Measurements from ENCODE around the gene KRTAP9-6. TPM values are rescaled to one million over a fixed set of nuclear protein-coding genes. Genes with fewer than 3 reads are reported as not detected.

Gene KRTAP9-6, protein sequence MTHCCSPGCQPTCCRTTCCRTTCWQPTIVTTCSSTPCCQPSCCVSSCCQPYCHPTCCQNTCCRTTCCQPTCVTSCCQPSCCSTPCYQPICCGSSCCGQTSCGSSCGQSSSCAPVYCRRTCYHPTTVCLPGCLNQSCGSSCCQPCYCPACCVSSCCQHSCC
- polyA plus RNA-seq (2011; rRNA removed) (not detected in 2 replicates), polyA plus RNA-seq (2017; fragmentation: RNase III; extraction: RNeasy Plus Mini Kit Qiagen cat#74134 plus additional on column Dnase treatment) (not detected in 3 replicates), polyA minus RNA-seq (2011; rRNA and poly(A)+ RNA removed) (not detected in 2 replicates)
- not detected in 2 replicates for polyA plus RNA-seq (2012; cell fraction: cytosol; rRNA removed)
- polyA plus RNA-seq (2012; cell fraction: nucleus; rRNA removed): not detected in 2 replicates

DNA sequence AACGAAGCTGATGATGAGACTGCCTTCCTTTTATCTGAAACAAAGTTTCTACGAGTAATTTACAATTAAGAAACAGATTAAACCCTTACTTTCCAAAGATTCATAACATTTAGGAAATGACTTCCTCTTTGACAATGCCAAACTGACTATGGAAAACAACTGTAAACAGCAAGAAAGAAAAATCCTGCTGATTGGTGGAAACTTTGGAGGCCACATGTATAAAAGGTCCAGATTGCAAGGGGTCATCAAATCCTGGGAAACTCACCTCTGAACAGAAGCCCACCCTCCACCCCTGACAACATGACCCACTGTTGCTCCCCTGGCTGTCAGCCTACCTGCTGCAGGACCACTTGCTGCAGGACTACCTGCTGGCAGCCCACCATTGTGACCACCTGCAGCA lies at the start of gene KRTAP9-6:
TSS of gene KRTAP9-6 (plus strand) at position 301 of the 400 bp plus-strand sequence. CDS start at position 301, 0 bp downstream.
- Histone ChIP-seq H3K4me2 (no peak within 1 kb of the TSS), H3K27ac (no peak within 1 kb of the TSS), H3K9me3 (no peaks in the 10 kb centered on the region), H3K4me1 (no peaks in the 10 kb centered on the region), H3K4me3 (no peak within 1 kb of the TSS)
- ATAC-seq (no peak), FAIRE-seq (no peak), DNase-seq (ENCODE audit: low read depth in 1 of 2, low spot score in 1 of 2) (no peak)
- 29% methylated on average over 2 of the region's 2 CpGs for WGBS (ENCODE audit: missing lambda C conversion rate)
- ChIA-PET POLR2A (no interaction called here), CTCF (interaction anchor here (1.4 kb wide), 1 partner anchor 11 kb away, joined by 4 read pairs; no protein-coding TSS in a partner anchor)
- TF ChIP-seq, protein P1, sequence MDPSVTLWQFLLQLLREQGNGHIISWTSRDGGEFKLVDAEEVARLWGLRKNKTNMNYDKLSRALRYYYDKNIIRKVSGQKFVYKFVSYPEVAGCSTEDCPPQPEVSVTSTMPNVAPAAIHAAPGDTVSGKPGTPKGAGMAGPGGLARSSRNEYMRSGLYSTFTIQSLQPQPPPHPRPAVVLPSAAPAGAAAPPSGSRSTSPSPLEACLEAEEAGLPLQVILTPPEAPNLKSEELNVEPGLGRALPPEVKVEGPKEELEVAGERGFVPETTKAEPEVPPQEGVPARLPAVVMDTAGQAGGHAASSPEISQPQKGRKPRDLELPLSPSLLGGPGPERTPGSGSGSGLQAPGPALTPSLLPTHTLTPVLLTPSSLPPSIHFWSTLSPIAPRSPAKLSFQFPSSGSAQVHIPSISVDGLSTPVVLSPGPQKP (IDR thresholded peaks at IDR 0.05; ENCODE audit: low read depth, low read length): no peak
- TF ChIP-seq JUN (IDR thresholded peaks at IDR 0.05): no peak
- TF ChIP-seq NFE2L2 (conservative IDR thresholded peaks at IDR 0.05; ENCODE audit: low read length): no peak
- TF ChIP-seq NR3C1 (IDR thresholded peaks at IDR 0.05): no peak
- no peak for TF ChIP-seq RNF2 (IDR thresholded peaks at IDR 0.05; ENCODE audit: borderline replicate concordance, low read depth)
- TF ChIP-seq HOXA7 (CRISPR knock-in tag; IDR thresholded peaks at IDR 0.05): no peak
- TF ChIP-seq HDAC2 (IDR thresholded peaks at IDR 0.05): no peak
- TF ChIP-seq, protein P2, sequence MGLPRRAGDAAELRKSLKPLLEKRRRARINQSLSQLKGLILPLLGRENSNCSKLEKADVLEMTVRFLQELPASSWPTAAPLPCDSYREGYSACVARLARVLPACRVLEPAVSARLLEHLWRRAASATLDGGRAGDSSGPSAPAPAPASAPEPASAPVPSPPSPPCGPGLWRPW (IDR thresholded peaks at IDR 0.05): no peak
- no peak for TF ChIP-seq JUNB (IDR thresholded peaks at IDR 0.05)
- TF ChIP-seq, protein P3, sequence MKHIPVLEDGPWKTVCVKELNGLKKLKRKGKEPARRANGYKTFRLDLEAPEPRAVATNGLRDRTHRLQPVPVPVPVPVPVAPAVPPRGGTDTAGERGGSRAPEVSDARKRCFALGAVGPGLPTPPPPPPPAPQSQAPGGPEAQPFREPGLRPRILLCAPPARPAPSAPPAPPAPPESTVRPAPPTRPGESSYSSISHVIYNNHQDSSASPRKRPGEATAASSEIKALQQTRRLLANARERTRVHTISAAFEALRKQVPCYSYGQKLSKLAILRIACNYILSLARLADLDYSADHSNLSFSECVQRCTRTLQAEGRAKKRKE (CRISPR knock-in tag; IDR thresholded peaks at IDR 0.05; ENCODE audit: low read depth): no peak
- TF ChIP-seq, protein P4, sequence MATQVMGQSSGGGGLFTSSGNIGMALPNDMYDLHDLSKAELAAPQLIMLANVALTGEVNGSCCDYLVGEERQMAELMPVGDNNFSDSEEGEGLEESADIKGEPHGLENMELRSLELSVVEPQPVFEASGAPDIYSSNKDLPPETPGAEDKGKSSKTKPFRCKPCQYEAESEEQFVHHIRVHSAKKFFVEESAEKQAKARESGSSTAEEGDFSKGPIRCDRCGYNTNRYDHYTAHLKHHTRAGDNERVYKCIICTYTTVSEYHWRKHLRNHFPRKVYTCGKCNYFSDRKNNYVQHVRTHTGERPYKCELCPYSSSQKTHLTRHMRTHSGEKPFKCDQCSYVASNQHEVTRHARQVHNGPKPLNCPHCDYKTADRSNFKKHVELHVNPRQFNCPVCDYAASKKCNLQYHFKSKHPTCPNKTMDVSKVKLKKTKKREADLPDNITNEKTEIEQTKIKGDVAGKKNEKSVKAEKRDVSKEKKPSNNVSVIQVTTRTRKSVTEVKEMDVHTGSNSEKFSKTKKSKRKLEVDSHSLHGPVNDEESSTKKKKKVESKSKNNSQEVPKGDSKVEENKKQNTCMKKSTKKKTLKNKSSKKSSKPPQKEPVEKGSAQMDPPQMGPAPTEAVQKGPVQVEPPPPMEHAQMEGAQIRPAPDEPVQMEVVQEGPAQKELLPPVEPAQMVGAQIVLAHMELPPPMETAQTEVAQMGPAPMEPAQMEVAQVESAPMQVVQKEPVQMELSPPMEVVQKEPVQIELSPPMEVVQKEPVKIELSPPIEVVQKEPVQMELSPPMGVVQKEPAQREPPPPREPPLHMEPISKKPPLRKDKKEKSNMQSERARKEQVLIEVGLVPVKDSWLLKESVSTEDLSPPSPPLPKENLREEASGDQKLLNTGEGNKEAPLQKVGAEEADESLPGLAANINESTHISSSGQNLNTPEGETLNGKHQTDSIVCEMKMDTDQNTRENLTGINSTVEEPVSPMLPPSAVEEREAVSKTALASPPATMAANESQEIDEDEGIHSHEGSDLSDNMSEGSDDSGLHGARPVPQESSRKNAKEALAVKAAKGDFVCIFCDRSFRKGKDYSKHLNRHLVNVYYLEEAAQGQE (IDR thresholded peaks at IDR 0.05): no peak
- no peak for TF ChIP-seq TFCP2L1 (CRISPR knock-in tag; IDR thresholded peaks at IDR 0.05)
- no peak for TF ChIP-seq EP300 (IDR thresholded peaks at IDR 0.05)
- no peak for TF ChIP-seq POLR2A (IDR thresholded peaks at IDR 0.05; ENCODE audit: low read length)
- TF ChIP-seq RAD21 (conservative IDR thresholded peaks at IDR 0.05 in 1 of 2, IDR thresholded peaks at IDR 0.05 in 1 of 2): no peak
- no peak for TF ChIP-seq RARB (CRISPR knock-in tag; IDR thresholded peaks at IDR 0.05)
- TF ChIP-seq HEYL (CRISPR knock-in tag; IDR thresholded peaks at IDR 0.05): no peak
- TF ChIP-seq EHF (CRISPR knock-in tag; IDR thresholded peaks at IDR 0.05): no peak
- no peak for TF ChIP-seq MYC (IDR thresholded peaks at IDR 0.05; ENCODE audit: borderline replicate concordance, low read length)
- no peak for TF ChIP-seq CEBPB (IDR thresholded peaks at IDR 0.05)

DNA sequence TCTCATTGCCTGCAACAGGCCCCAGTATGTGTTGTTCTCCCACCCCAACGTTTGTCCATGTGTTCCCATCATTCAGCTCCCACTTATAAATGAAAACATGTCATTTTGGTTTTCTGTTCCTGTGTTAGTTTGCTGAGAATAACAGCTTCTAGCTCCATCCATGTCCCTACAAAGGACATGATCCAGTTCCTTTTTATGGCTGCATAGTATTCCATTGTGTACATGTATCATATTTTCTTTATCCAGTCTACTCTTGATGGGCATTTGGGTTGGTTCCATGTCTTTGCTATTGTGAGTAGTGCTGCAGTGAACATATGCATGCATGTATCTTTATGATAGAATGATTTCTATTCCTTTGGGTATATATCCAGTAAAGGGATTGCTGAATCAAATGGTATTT lies 49.5 kb upstream of the KRTAP9-6 start:
- Histone ChIP-seq H3K4me2 (no peak overlapping the region), H3K9me3 (peaks cover 6% of the 10 kb centered on the region; the same call in 1 of the 3 replicates), H3K4me3 (no peak overlapping the region), H3K27ac (no peak overlapping the region), H3K4me1 (peaks cover 24% of the 10 kb centered on the region)
- WGBS (ENCODE audit: missing lambda C conversion rate): 78% methylated on average over 1 of the region's 1 CpG
- DNase-seq (ENCODE audit: low read depth in 1 of 2, low spot score in 1 of 2) (no peak), ATAC-seq (no peak), FAIRE-seq (peak; percentile 32)
- CTCF ChIA-PET: interaction anchor here (1.1 to 1.3 kb wide), 2 partner anchors 28 to 333 kb away, joined by 3 read pairs; no protein-coding TSS in a partner anchor
- no peak for TF ChIP-seq MAFK (IDR thresholded peaks at IDR 0.05; ENCODE audit: partially characterized antibody)
- no peak for TF ChIP-seq RCOR1 (IDR thresholded peaks at IDR 0.05; ENCODE audit: low read depth, low read length)
- no peak for TF ChIP-seq ESRRA (IDR thresholded peaks at IDR 0.05; ENCODE audit: borderline replicate concordance, low read length)
- no peak for TF ChIP-seq ZC3H11A (IDR thresholded peaks at IDR 0.05)
- TF ChIP-seq, protein P4 (IDR thresholded peaks at IDR 0.05): no peak
- TF ChIP-seq TP53 (CRISPR knock-in tag; IDR thresholded peaks at IDR 0.05): no peak
- no peak for TF ChIP-seq CBX8 (IDR thresholded peaks at IDR 0.05)
- no peak for TF ChIP-seq RNF2 (IDR thresholded peaks at IDR 0.05; ENCODE audit: borderline replicate concordance, low read depth)
- no peak for TF ChIP-seq HEYL (CRISPR knock-in tag; IDR thresholded peaks at IDR 0.05)
- no peak for TF ChIP-seq MAZ (IDR thresholded peaks at IDR 0.05; ENCODE audit: borderline replicate concordance, low read depth, low read length)
- no peak for TF ChIP-seq EHF (CRISPR knock-in tag; IDR thresholded peaks at IDR 0.05)
- TF ChIP-seq CHD4 (IDR thresholded peaks at IDR 0.05; ENCODE audit: borderline replicate concordance): no peak
- POLR2A ChIA-PET: no interaction called here
